CD14-positive monocyte (primary cell): Measurements from ENCODE around the gene PRXL2B. TPM values are rescaled to one million over a fixed set of nuclear protein-coding genes. Genes with fewer than 3 reads are reported as not detected.

Experiments used
- DNase-seq, 3 donors: peaks; one replicate each; pipeline ENCODE4 v3.0.0-alpha.2; 2011 to 2022
- H2AFZ ChIP-seq: 2 replicates; pipeline ENCODE4 v1.6.0; 2012; ENCODE audit warnings: mild to moderate bottlenecking, low read depth, low read length, inconsistent platforms; ENCODE audit not compliant: insufficient read depth, poor library complexity, severe bottlenecking
- H3K27ac ChIP-seq, 2 donors: 1 replicate in 1 of 2; 2 replicates in 1 of 2; pipeline ENCODE4 v1.5.1; 2012 to 2013; ENCODE audit warnings: low read length in 2 of 2, control low read depth in 1 of 2, inconsistent platforms in 1 of 2, low read depth in 1 of 2, mild to moderate bottlenecking in 1 of 2
- H3K27me3 ChIP-seq, 2 donors: one replicate each; pipeline versions ENCODE4 v1.6.0 to v1.6.1; 2011 to 2013; ENCODE audit warnings: low read length in 2 of 2; ENCODE audit not compliant: control insufficient read depth in 2 of 2, insufficient read depth in 2 of 2
- H3K36me3 ChIP-seq, 2 donors: replicated peaks in 1 of 2; 1 replicate in 1 of 2; 2 replicates in 1 of 2; pipeline versions ENCODE4 v1.5.1 to v1.6.1; 2012 to 2013; ENCODE audit warnings: low read length in 2 of 2, control low read depth in 1 of 2, inconsistent platforms in 1 of 2, mild to moderate bottlenecking in 1 of 2; ENCODE audit not compliant: insufficient read depth in 2 of 2, control insufficient read depth in 1 of 2
- H3K4me1 ChIP-seq, 2 donors: 1 replicate in 1 of 2; 2 replicates in 1 of 2; pipeline versions ENCODE4 v1.5.1 to v1.6.1; 2012 to 2013; ENCODE audit warnings: low read length in 2 of 2, control low read depth in 1 of 2, inconsistent platforms in 1 of 2, mild to moderate bottlenecking in 1 of 2, moderate library complexity in 1 of 2; ENCODE audit not compliant: insufficient read depth in 2 of 2, control insufficient read depth in 1 of 2
- H3K4me2 ChIP-seq: replicated peaks from 2 replicates; pipeline ENCODE3; 2012; ENCODE audit warnings: low read length, moderate library complexity, mild to moderate bottlenecking; ENCODE audit not compliant: poor library complexity, severe bottlenecking; ENCODE audit errors: extremely low read depth
- H3K4me3 ChIP-seq, 3 experiments: fragments of 200-600 bp in 1 of 3; sonication (generic) in 1 of 3; replicated peaks in 1 of 3; 1 replicate in 2 of 3; 2 replicates in 1 of 3; pipeline ENCODE4 v1.5.1; 2011 to 2013; ENCODE audit warnings: low read length in 3 of 3, mild to moderate bottlenecking in 3 of 3, control low read depth in 2 of 3, low read depth in 2 of 3, inconsistent platforms in 1 of 3, moderate library complexity in 1 of 3
- H3K79me2 ChIP-seq: 2 replicates; pipeline ENCODE4 v1.6.0; 2012; ENCODE audit warnings: mild to moderate bottlenecking, control low read depth, inconsistent platforms, low read length, moderate library complexity; ENCODE audit not compliant: insufficient read depth
- H3K9ac ChIP-seq: 2 replicates; pipeline ENCODE4 v1.6.0; 2017; ENCODE audit warnings: low read length, mild to moderate bottlenecking; ENCODE audit not compliant: insufficient read depth, poor library complexity, severe bottlenecking
- H3K9me3 ChIP-seq, 2 donors: replicated peaks in 1 of 2; 1 replicate in 1 of 2; 2 replicates in 1 of 2; pipeline versions ENCODE4 v1.5.1 to v1.6.1; 2012 to 2013; ENCODE audit warnings: low read length in 2 of 2, control low read depth in 1 of 2; ENCODE audit not compliant: control insufficient read depth in 1 of 2, insufficient read depth in 1 of 2
- H4K20me1 ChIP-seq: 2 replicates; pipeline ENCODE4 v1.6.0; 2012; ENCODE audit warnings: mild to moderate bottlenecking, low read length, control low read depth, moderate library complexity; ENCODE audit not compliant: insufficient read depth
- H3K27ac Mint-ChIP-seq, 7 donors: one replicate each; pipeline ENCODE4 v1.8.0; 2020; ENCODE audit warnings: mild to moderate bottlenecking in 7 of 7, mixed read lengths in 7 of 7, moderate library complexity in 6 of 7, inconsistent platforms in 2 of 7
- H3K27me3 Mint-ChIP-seq, 3 donors: one replicate each; pipeline ENCODE4 v1.8.0; 2021 to 2022; ENCODE audit warnings: low read depth in 3 of 3, mild to moderate bottlenecking in 3 of 3, mixed read lengths in 3 of 3, moderate library complexity in 3 of 3, inconsistent platforms in 1 of 3
- H3K36me3 Mint-ChIP-seq, 2 donors: one replicate each; pipeline ENCODE4 v1.8.0; 2020; ENCODE audit warnings: mixed read lengths in 2 of 2, inconsistent platforms in 1 of 2, mild to moderate bottlenecking in 1 of 2
- H3K4me1 Mint-ChIP-seq: one replicate; pipeline ENCODE4 v1.8.0; 2020; ENCODE audit warnings: mild to moderate bottlenecking, mixed read lengths
- H3K4me3 Mint-ChIP-seq, 2 donors: one replicate each; pipeline ENCODE4 v1.8.0; 2020; ENCODE audit warnings: mild to moderate bottlenecking in 2 of 2, mixed read lengths in 2 of 2, moderate library complexity in 1 of 2
- H3K9me3 Mint-ChIP-seq, 7 donors: one replicate each; pipeline ENCODE4 v1.8.0; 2020 to 2022; ENCODE audit warnings: mixed read lengths in 7 of 7, mild to moderate bottlenecking in 6 of 7, moderate library complexity in 6 of 7, inconsistent platforms in 2 of 7
- WGBS: methylation state at CpG from one replicate; pipeline ENCODE4 v1.1.5; 2013; ENCODE audit warnings: missing lambda C conversion rate; ENCODE audit not compliant: insufficient coverage; 5-methylcytosine and 5-hydroxymethylcytosine counted together
- intact Hi-C, 2 donors: fragments of 100-400 bp; cut with micrococcal nuclease; formaldehyde crosslinking; loops; one replicate each; pipeline versions ENCODE4 v1.15.0 to v1.15.1; 2023
- polyA plus RNA-seq, 3 donors: library from polyadenylated mRNA; depleted of rRNA in 1 of 3; unstranded in 2 of 3; stranded (reverse) in 1 of 3; fragments of 300-500 nt in 2 of 3; fragments of >200 nt in 1 of 3; fragmentation: Illumina TruSeq in 2 of 3; gene quantifications; 1 replicate in 2 of 3; 2 replicates in 1 of 3; pipeline ENCODE4 v1.2.3, GENCODE V29; 2012 to 2021
- TF ChIP-seq, protein P1 (sequence below): fragments of 200-600 bp; IDR thresholded peaks from one replicate; pipeline ENCODE4 v1.8.0; 2022; ENCODE audit warnings: antibody characterized with exemption, mild to moderate bottlenecking

The PRXL2B gene
- polyA plus RNA-seq, 3 donors = 3.6 to 8.8 (median 6.0) TPM

DNA sequence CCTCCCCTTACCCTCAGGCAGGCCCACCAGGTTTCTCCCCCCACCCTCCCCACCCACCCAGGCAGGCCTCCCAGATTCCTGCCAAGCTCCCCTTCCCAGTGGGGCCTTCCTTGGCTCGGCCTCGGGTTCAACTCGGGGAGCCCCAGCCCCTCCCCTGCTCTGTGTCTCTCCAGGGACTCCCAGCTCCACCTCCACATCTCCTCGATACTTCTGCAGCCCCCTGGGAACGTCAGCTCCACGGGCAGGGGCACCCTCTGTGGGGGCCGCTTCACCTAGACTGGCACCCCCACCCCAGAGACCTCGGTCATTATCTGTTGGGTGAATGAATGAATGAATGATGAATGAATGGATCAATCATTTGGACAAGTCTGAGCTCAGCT is 45.5 kb downstream of the PRXL2B start:
- no peaks in the 10 kb centered on the region for H3K36me3 ChIP-seq
- no peaks in the 10 kb centered on the region for H3K4me1 ChIP-seq
- intact Hi-C loops = no loop called here
- no peak overlapping the region for H3K27ac Mint-ChIP-seq
- H3K27me3 ChIP-seq = peaks cover 4 to 30% of the 10 kb centered on the region in 2 donors
- no peak overlapping the region for H3K9ac ChIP-seq
- peaks cover 22 to 29% (median 28%) of the 10 kb centered on the region in 7 donors for H3K9me3 Mint-ChIP-seq
- H3K79me2 ChIP-seq = no peaks in the 10 kb centered on the region
- no peak overlapping the region for H3K4me3 Mint-ChIP-seq
- H3K27ac ChIP-seq = no peak overlapping the region
- H3K36me3 Mint-ChIP-seq = peaks cover 0 to 6% of the 10 kb centered on the region in 2 donors
- no peak for DNase-seq
- TF ChIP-seq, protein P1, sequence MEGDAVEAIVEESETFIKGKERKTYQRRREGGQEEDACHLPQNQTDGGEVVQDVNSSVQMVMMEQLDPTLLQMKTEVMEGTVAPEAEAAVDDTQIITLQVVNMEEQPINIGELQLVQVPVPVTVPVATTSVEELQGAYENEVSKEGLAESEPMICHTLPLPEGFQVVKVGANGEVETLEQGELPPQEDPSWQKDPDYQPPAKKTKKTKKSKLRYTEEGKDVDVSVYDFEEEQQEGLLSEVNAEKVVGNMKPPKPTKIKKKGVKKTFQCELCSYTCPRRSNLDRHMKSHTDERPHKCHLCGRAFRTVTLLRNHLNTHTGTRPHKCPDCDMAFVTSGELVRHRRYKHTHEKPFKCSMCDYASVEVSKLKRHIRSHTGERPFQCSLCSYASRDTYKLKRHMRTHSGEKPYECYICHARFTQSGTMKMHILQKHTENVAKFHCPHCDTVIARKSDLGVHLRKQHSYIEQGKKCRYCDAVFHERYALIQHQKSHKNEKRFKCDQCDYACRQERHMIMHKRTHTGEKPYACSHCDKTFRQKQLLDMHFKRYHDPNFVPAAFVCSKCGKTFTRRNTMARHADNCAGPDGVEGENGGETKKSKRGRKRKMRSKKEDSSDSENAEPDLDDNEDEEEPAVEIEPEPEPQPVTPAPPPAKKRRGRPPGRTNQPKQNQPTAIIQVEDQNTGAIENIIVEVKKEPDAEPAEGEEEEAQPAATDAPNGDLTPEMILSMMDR = no peak
- no peak overlapping the region for H3K4me2 ChIP-seq
- peaks cover 25 to 61% (median 36%) of the 10 kb centered on the region in 3 donors for H3K27me3 Mint-ChIP-seq
- 81% methylated on average over 3 of the region's 8 CpGs for WGBS
- H3K4me1 Mint-ChIP-seq = no peaks in the 10 kb centered on the region
- H3K9me3 ChIP-seq = peaks cover 25 to 32% of the 10 kb centered on the region in 2 donors
- no peak overlapping the region for H2AFZ ChIP-seq
- no peaks in the 10 kb centered on the region for H4K20me1 ChIP-seq
- no peak overlapping the region for H3K4me3 ChIP-seq

DNA sequence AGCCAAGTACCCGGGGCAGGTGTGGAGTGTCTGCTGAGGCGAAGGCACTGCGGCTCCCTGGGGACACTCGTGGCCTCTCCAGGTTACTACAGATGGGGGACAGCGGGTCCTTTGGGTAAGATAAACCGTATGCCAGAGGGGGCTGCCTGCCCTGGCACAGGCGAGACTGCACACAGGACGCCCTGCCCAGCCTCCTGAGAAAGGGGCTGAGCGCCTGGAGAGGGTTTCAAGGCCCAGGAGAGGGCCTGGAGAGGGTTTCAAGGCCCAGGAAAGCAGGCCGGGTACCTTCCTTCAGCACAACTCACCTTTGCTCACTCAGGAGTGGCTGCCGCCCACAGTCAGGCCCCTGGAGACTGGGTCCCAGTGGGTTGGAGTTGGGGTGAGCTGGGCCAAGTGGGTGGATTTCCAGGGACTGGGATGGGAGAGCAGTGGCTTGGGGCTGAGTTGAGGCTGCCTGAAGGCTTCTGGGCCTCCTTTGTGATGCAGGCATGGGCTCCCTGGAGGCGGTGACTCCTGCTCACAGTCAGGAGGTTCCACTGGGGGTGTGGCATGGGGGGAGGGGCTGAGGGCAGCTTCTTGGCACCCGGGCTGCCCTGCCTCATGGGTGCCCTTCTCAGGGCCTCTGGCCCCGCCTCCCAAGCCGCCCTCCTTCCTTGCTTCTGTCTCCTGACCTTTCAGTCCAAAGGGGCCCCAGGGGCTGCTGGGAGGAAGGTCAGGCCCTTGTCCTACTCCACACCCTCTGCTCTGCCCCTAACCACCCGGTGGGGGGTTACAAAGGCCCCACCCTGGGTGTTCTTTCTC is 46.2 kb downstream of the PRXL2B start, which contains the start of gene MMEL1:
MMEL1 (minus strand) TSS at position 456 of the 801 bp plus-strand sequence. CDS start 3,532 bp downstream, outside the sequence.
- intact Hi-C loops = no loop called here
- Mint-ChIP-seq H3K9me3 (peaks cover 26 to 36% (median 33%) of the 10 kb centered on the region in 7 donors), H3K4me1 (no peaks in the 10 kb centered on the region), H3K4me3 (no peak within 1 kb of the TSS), H3K27ac (peak within 1 kb of the TSS in 2 of 7 donors; percentile 41 to 67), H3K27me3 (peaks cover 19 to 58% (median 32%) of the 10 kb centered on the region in 3 donors), H3K36me3 (peaks cover 0 to 6% of the 10 kb centered on the region in 2 donors)
- TF ChIP-seq, protein P1 = no peak
- Histone ChIP-seq H4K20me1 (no peaks in the 10 kb centered on the region), H3K79me2 (no peaks in the 10 kb centered on the region), H3K4me1 (no peaks in the 10 kb centered on the region), H3K27ac (no peak within 1 kb of the TSS), H3K27me3 (peaks cover 0 to 23% of the 10 kb centered on the region in 2 donors), H2AFZ (no peak within 1 kb of the TSS), H3K9ac (no peak within 1 kb of the TSS), H3K4me2 (no peak within 1 kb of the TSS), H3K9me3 (peaks cover 26 to 40% of the 10 kb centered on the region in 2 donors), H3K36me3 (no peaks in the 10 kb centered on the region), H3K4me3 (no peak within 1 kb of the TSS)
- DNase-seq = no peak
- 88% methylated on average over 9 of the region's 16 CpGs for WGBS
